Measurements from ENCODE around the gene ELOVL7. TPM values are rescaled to one million over a fixed set of nuclear protein-coding genes. Genes with fewer than 3 reads are reported as not detected.

Gene ELOVL7
- total RNA-seq, 4 donors from 2014 or later: 1.2 to 17.1 (median 14.4) TPM

- in situ Hi-C loops (cut with MboI; ENCODE audit: low pct_ligation_motif_present in 1 of 4, low pct_unique_long_range_greater_than_20kb in 1 of 4, low sequenced_read_pairs in 3 of 4): no loop called here
- DNase-seq: no peak
- intact Hi-C loops (cut with DNase I; ENCODE audit: low total_unique reads): no loop called here
Observed at GRCh38 chr5:60792438-60792837, 51.6 kb downstream of the ELOVL7 start.

DNA sequence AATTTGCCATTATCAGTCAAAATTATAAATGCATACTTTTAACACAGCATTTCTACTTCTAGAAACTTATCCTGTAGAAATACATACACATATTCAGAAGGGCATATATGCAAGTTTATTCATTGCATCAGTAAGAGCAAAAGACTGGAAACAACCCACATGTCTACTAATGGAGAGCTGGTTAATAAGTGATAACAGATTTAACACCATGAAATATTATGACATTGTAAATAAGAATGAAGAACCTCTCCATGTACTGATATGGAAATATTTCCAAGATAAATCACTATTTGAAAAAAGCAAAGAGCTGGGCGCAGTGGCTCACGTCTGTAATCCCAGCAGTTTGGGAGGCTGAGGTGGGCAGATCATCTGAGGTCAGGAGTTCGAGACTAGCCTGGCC, 54.5 kb downstream of the ELOVL7 start:
- in situ Hi-C loops (cut with MboI; ENCODE audit: low pct_ligation_motif_present in 1 of 4, low pct_unique_long_range_greater_than_20kb in 1 of 4, low sequenced_read_pairs in 3 of 4) (no loop called here), intact Hi-C loops (cut with DNase I; ENCODE audit: low total_unique reads) (no loop called here)
- H3K4me3 ChIP-seq: no peak overlapping the region
- 82 to 92% methylated on average over 3 of the region's 3 CpGs for WGBS, 2 donors (ENCODE audit: low coverage in 1 of 2)
- no peaks in the 10 kb centered on the region for H3K36me3 ChIP-seq
- H3K9me3 ChIP-seq: no peaks in the 10 kb centered on the region
- TF ChIP-seq POLR2AphosphoS5 (IDR thresholded peaks at IDR 0.05) (no peak), POLR2A (IDR thresholded peaks at IDR 0.05) (no peak), EP300 (IDR thresholded peaks at IDR 0.05; ENCODE audit: low read depth) (no peak)
- TF ChIP-seq, protein P1, sequence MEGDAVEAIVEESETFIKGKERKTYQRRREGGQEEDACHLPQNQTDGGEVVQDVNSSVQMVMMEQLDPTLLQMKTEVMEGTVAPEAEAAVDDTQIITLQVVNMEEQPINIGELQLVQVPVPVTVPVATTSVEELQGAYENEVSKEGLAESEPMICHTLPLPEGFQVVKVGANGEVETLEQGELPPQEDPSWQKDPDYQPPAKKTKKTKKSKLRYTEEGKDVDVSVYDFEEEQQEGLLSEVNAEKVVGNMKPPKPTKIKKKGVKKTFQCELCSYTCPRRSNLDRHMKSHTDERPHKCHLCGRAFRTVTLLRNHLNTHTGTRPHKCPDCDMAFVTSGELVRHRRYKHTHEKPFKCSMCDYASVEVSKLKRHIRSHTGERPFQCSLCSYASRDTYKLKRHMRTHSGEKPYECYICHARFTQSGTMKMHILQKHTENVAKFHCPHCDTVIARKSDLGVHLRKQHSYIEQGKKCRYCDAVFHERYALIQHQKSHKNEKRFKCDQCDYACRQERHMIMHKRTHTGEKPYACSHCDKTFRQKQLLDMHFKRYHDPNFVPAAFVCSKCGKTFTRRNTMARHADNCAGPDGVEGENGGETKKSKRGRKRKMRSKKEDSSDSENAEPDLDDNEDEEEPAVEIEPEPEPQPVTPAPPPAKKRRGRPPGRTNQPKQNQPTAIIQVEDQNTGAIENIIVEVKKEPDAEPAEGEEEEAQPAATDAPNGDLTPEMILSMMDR (IDR thresholded peaks at IDR 0.05): no peak
- DNase-seq: no peak
- no peak overlapping the region for H3K27ac ChIP-seq
- no peaks in the 10 kb centered on the region for H3K27me3 ChIP-seq
- no peaks in the 10 kb centered on the region for H3K4me1 ChIP-seq

More at GRCh38 chr5:60792438-60792837, 51.6 kb downstream of the ELOVL7 start:
- no peaks in the 10 kb centered on the region for H3K9me3 ChIP-seq
- H3K4me1 ChIP-seq: no peaks in the 10 kb centered on the region
- no peaks in the 10 kb centered on the region for H3K27me3 ChIP-seq
- no peaks in the 10 kb centered on the region for H3K36me3 ChIP-seq
- TF ChIP-seq EP300 (IDR thresholded peaks at IDR 0.05; ENCODE audit: low read depth) (no peak), POLR2AphosphoS5 (IDR thresholded peaks at IDR 0.05) (no peak), POLR2A (IDR thresholded peaks at IDR 0.05) (no peak)
- TF ChIP-seq, protein P1 (IDR thresholded peaks at IDR 0.05): no peak
- H3K4me3 ChIP-seq: no peak overlapping the region
- H3K27ac ChIP-seq: no peak overlapping the region
- 78 to 86% methylated on average over 1 to 2 of the region's 2 CpGs for WGBS, 2 donors (ENCODE audit: low coverage in 1 of 2)

DNA sequence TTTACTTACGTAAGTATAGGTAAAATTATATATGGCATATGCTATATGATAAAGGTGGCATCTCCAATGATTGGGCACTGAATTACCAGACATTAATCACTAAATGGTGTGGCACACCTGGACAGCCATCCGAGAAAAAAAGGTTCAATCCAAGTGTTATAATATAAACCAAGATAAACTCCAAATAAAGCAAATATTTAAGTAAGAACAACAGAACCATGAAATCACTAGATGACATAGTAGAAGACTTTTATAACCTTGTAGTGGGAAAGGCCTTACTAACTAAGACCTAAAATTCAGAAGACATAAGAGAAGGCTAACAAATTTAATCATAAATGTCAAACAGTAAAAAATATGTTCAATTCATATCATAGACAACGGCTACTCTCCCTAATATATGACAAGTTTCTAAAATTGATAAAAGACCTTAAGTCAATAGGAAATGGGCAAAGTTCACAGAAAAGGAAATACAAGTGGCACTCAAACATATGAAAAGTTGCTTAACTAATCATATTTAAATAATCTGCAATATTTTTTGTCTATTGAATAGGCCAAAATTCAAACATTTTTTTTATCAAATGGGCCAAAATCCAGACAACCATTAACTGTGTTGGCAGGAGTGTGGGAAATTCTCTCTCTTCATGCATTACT, 55.1 kb downstream of the ELOVL7 start:
- in situ Hi-C loops (cut with MboI; ENCODE audit: low pct_ligation_motif_present in 1 of 4, low pct_unique_long_range_greater_than_20kb in 1 of 4, low sequenced_read_pairs in 3 of 4) (no loop called here), intact Hi-C loops (cut with DNase I; ENCODE audit: low total_unique reads) (no loop called here)
- Histone ChIP-seq H3K27ac (no peak overlapping the region), H3K9me3 (no peaks in the 10 kb centered on the region), H3K36me3 (no peaks in the 10 kb centered on the region), H3K4me3 (no peak overlapping the region), H3K27me3 (no peaks in the 10 kb centered on the region), H3K4me1 (no peaks in the 10 kb centered on the region)
- no peak for DNase-seq
- TF ChIP-seq, protein P1 (IDR thresholded peaks at IDR 0.05): no peak
- no peak for TF ChIP-seq POLR2AphosphoS5 (IDR thresholded peaks at IDR 0.05)
- no peak for TF ChIP-seq POLR2A (IDR thresholded peaks at IDR 0.05)
- 34 to 66% methylated on average over 2 to 3 of the region's 3 CpGs for WGBS, 2 donors (ENCODE audit: low coverage in 1 of 2)

- TF ChIP-seq POLR2AphosphoS5 (IDR thresholded peaks at IDR 0.05): no peak
- Histone ChIP-seq H3K27me3 (no peaks in the 10 kb centered on the region), H3K27ac (no peak overlapping the region), H3K4me3 (no peak overlapping the region), H3K4me1 (no peaks in the 10 kb centered on the region), H3K36me3 (no peaks in the 10 kb centered on the region), H3K9me3 (no peaks in the 10 kb centered on the region)
- in situ Hi-C loops (cut with MboI; ENCODE audit: low pct_ligation_motif_present in 1 of 4, low pct_unique_long_range_greater_than_20kb in 1 of 4, low sequenced_read_pairs in 3 of 4): no loop called here
- intact Hi-C loops (cut with DNase I; ENCODE audit: low total_unique reads): no loop called here
- 87 to 100% methylated on average over 1 to 2 of the region's 2 CpGs for WGBS, 2 donors (ENCODE audit: low coverage in 1 of 2)
- no peak for DNase-seq
Observed at GRCh38 chr5:60779466-60779865, 64.6 kb downstream of the ELOVL7 start.

DNA sequence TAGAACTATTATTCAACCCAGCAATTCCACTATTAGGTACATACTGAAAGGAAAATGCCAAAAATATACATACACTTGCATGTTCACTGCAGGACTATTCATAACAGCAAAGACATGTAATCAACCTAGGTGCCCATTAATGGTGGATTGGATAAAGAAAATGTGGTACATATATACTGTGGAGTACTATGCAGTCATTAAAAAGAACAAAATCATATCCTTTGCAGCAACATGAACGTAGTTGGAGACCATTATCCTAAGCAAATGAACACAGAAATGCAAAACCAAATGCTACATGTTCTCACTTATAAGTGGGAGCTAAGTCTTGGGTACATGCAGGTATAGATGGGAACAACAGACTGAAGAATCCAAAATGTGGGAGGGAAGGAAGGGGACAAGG, 67.7 kb downstream of the ELOVL7 start:
- DNase-seq: no peak
- Histone ChIP-seq H3K27me3 (no peaks in the 10 kb centered on the region), H3K4me3 (no peak overlapping the region), H3K27ac (no peak overlapping the region), H3K9me3 (no peaks in the 10 kb centered on the region), H3K4me1 (no peaks in the 10 kb centered on the region), H3K36me3 (no peaks in the 10 kb centered on the region)
- WGBS, 2 donors (ENCODE audit: low coverage in 1 of 2): 72 to 80% methylated on average over 1 of the region's 1 CpG
- TF ChIP-seq POLR2AphosphoS5 (IDR thresholded peaks at IDR 0.05): no peak
- in situ Hi-C loops (cut with MboI; ENCODE audit: low pct_ligation_motif_present in 1 of 4, low pct_unique_long_range_greater_than_20kb in 1 of 4, low sequenced_read_pairs in 3 of 4) (no loop called here), intact Hi-C loops (cut with DNase I; ENCODE audit: low total_unique reads) (no loop called here)
